ENCODE results near the gene CYP3A4. TPM values are rescaled to one million over a fixed set of nuclear protein-coding genes. Genes with fewer than 3 reads are reported as not detected.

The CYP3A4 gene
- total RNA-seq, 2 donors from 2014 or later = not detected

GRCh38 chr7:99719996-99720769 is 63.8 kb downstream of the CYP3A4 start:
- Mint-ChIP-seq H3K36me3 (ENCODE audit: low read depth) (no peaks in the 10 kb centered on the region), H3K4me3 (no peak overlapping the region), H3K27me3 (no peaks in the 10 kb centered on the region), H3K4me1 (peaks cover 6% of the 10 kb centered on the region), H3K27ac (peak overlapping the region; percentile 24)
- ATAC-seq (peak; percentile 74), DNase-seq (no peak)
- no peaks in the 10 kb centered on the region for H3K9me3 ChIP-seq (ENCODE audit: control insufficient read depth, low read length, poor library complexity, severe bottlenecking)

GRCh38 chr7:99713995-99714570 is 69.9 kb downstream of the CYP3A4 start:
- H3K9me3 ChIP-seq (ENCODE audit: control insufficient read depth, low read length, poor library complexity, severe bottlenecking) = no peaks in the 10 kb centered on the region
- Mint-ChIP-seq H3K36me3 (ENCODE audit: low read depth) (no peaks in the 10 kb centered on the region), H3K27me3 (no peaks in the 10 kb centered on the region), H3K4me3 (no peak overlapping the region), H3K4me1 (peaks cover 2% of the 10 kb centered on the region), H3K27ac (no peak overlapping the region)
- no peak for ATAC-seq
- DNase-seq = no peak

- H3K9me3 ChIP-seq (ENCODE audit: control insufficient read depth, low read length, poor library complexity, severe bottlenecking) = no peaks in the 10 kb centered on the region
- Mint-ChIP-seq H3K27me3 (no peaks in the 10 kb centered on the region), H3K36me3 (ENCODE audit: low read depth) (peaks cover 3% of the 10 kb centered on the region), H3K27ac (no peak overlapping the region), H3K4me3 (no peak overlapping the region), H3K4me1 (no peaks in the 10 kb centered on the region)
- DNase-seq (no peak), ATAC-seq (no peak)
These were observed 74.0 kb downstream of the CYP3A4 start for GRCh38 chr7:99709838-99710578.

GRCh38 chr7:99709260-99709659 is 74.7 kb downstream of the CYP3A4 start:
- no peak overlapping the region for H3K27ac Mint-ChIP-seq

GRCh38 chr7:99707096-99707495 is 76.9 kb downstream of the CYP3A4 start:
- DNase-seq (no peak), ATAC-seq (no peak)
- Mint-ChIP-seq H3K4me1 (no peaks in the 10 kb centered on the region), H3K27me3 (no peaks in the 10 kb centered on the region), H3K27ac (no peak overlapping the region), H3K36me3 (ENCODE audit: low read depth) (peaks cover 7% of the 10 kb centered on the region), H3K4me3 (no peak overlapping the region)
- H3K9me3 ChIP-seq (ENCODE audit: control insufficient read depth, low read length, poor library complexity, severe bottlenecking) = no peaks in the 10 kb centered on the region

More at GRCh38 chr7:99709260-99709659, 74.7 kb downstream of the CYP3A4 start:
- no peaks in the 10 kb centered on the region for H3K4me1 Mint-ChIP-seq
- no peak for ATAC-seq
- peaks cover 3% of the 10 kb centered on the region for H3K36me3 Mint-ChIP-seq (ENCODE audit: low read depth)
- no peak overlapping the region for H3K4me3 Mint-ChIP-seq
- no peaks in the 10 kb centered on the region for H3K27me3 Mint-ChIP-seq
- no peaks in the 10 kb centered on the region for H3K9me3 ChIP-seq (ENCODE audit: control insufficient read depth, low read length, poor library complexity, severe bottlenecking)
- no peak for DNase-seq

Other genes with a start within 250 kb of the CYP3A4 start
- gene FAM200A, start 232.1 kb downstream of the CYP3A4 start, total RNA-seq = 1 to 10 TPM; 2.3 to 2.5 TPM
- 100 to 1,000 TPM; 134 to 135 TPM for gene ZNF655, start 225.5 kb downstream of the CYP3A4 start, total RNA-seq
- gene TMEM225B, start 185.9 kb downstream of the CYP3A4 start, total RNA-seq = 1 to 10 TPM in 1 of 2 donors, under 1 TPM in 1; 0.96 to 1.4 TPM
- gene ZSCAN25, start 167.2 kb downstream of the CYP3A4 start, total RNA-seq = 10 to 100 TPM; 29.8 to 34.4 TPM
- gene CYP3A5, start 104.2 kb downstream of the CYP3A4 start, total RNA-seq = under 1 TPM in 1 of 2 donors, not detected in 1; 0.20 TPM
- not detected for gene CYP3A7, start 49.0 kb downstream of the CYP3A4 start, total RNA-seq
- not detected for gene CYP3A43, start 43.8 kb upstream of the CYP3A4 start, total RNA-seq
- not detected for gene OR2AE1, start 92.8 kb upstream of the CYP3A4 start, total RNA-seq
- gene TRIM4, start 135.3 kb upstream of the CYP3A4 start, total RNA-seq = 10 to 100 TPM; 25.3 to 27.2 TPM
- gene GJC3, start 145.4 kb upstream of the CYP3A4 start, total RNA-seq = under 1 TPM in 1 of 2 donors, not detected in 1; 0.25 TPM
- not detected for gene AZGP1, start 191.8 kb upstream of the CYP3A4 start, total RNA-seq
- gene ZKSCAN1, start 231.4 kb upstream of the CYP3A4 start, total RNA-seq = 10 to 100 TPM; 51.1 to 58.6 TPM